ENCODE results near the gene PAIP2B.
A peak's percentile ranks its signal among the peaks of the same experiment; 100 is the strongest.

PAIP2B gene, protein sequence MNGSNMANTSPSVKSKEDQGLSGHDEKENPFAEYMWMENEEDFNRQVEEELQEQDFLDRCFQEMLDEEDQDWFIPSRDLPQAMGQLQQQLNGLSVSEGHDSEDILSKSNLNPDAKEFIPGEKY

DNA sequence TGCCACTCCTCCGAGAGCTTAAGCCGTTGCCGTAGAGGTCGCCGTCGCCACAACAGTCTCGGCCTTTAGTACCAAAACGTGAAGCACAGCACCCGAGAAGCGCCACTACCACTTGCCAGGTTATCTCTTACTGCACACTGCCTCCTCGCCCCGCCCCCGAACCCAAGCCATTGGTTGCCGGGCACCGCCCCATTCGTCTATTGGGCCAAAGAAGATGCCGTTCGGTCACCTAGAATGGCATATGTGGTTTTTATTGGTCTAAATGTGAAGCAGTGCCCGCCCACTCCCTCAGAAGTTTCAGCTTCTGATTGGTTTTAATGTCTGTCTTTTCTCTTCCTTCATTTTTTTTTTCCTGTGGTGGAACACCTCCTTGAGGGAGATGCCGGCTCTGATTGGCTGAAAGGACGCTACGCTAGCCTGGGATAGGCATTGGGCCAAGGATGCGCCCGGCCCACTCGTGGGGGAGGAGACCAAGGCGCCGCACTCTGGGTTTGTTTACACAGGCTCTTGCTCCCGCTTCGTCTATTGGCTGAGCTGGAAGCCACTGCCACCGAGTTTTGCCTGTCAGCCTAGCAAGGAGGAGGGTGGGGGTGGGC lies at the start of gene PAIP2B:
Gene PAIP2B, minus strand, starts transcription at position 139 of the 596 bp plus-strand sequence. CDS start 24,514 bp downstream, outside the sequence.
- Histone ChIP-seq H3K4me1 (ENCODE audit: control insufficient read depth, insufficient read depth, low read length) (no peaks in the 10 kb centered on the region), H3K9me3 (ENCODE audit: control insufficient read depth, insufficient read depth, low read length) (no peaks in the 10 kb centered on the region), H3K4me3 (ENCODE audit: low read depth, low read length) (peak within 1 kb of the TSS; percentile 96), H3K27me3 (ENCODE audit: control insufficient read depth, insufficient read depth, low read length) (no peaks in the 10 kb centered on the region), H3K36me3 (ENCODE audit: control insufficient read depth, insufficient read depth, low read length) (no peaks in the 10 kb centered on the region), H3K9ac (ENCODE audit: low read depth, low read length) (peak within 1 kb of the TSS; percentile 57)

DNA sequence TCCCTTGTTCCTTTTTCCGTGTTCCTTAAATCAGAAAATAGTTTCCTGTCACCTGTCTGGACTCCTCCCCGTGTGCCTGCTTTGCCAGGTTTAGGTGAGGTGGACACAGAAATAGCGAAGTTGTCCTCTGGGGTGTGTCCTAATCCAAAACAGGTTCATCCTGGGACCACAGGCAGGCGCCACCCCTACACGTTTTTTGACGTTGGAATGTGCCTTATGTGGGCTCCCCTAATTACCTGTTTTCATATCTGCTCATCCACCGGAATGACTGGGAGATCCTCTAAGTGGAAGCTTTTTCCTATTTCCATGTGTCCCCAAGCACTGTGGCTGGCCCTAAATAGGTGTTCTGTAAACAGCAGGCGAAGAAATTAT lies 49.0 kb upstream of the PAIP2B start:
- Histone ChIP-seq H3K36me3 (ENCODE audit: control insufficient read depth, insufficient read depth, low read length) (no peaks in the 10 kb centered on the region), H3K9me3 (ENCODE audit: control insufficient read depth, insufficient read depth, low read length) (no peaks in the 10 kb centered on the region), H3K4me3 (ENCODE audit: low read depth, low read length) (peak overlapping the region; percentile 35), H3K4me1 (ENCODE audit: control insufficient read depth, insufficient read depth, low read length) (peaks cover 20% of the 10 kb centered on the region), H3K27me3 (ENCODE audit: control insufficient read depth, insufficient read depth, low read length) (peaks cover 24% of the 10 kb centered on the region), H3K9ac (ENCODE audit: low read depth, low read length) (no peak overlapping the region)

DNA sequence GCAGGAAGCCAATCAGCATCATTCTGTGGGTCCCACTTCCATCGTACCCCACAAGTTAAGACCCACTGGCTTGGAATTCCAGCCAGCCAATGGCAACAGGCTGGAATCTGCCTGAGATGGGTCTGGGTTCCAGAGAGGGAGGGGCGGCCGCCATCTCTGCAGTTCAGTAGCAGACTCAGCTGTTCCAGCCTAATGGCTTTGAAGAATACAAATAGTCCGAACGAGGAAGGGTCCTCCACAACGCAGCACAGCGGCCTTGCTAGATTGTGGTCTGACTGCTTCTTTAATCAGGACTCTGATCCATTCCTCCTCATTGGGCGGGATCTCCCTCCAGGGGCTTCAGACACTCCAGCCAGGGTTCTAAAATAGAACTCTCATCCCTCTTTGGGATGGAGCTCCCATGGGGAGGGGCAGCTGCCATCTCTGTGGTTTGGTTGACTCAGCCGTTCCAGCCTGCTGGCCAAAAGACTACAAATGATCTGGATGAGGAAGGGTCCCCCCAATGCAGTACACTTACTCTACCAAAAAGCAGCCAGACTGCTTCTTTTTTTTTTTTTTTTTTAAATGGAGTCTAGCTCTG lies 42.7 kb upstream of the PAIP2B start:
- Histone ChIP-seq H3K4me3 (ENCODE audit: low read depth, low read length) (no peak overlapping the region), H3K27me3 (ENCODE audit: control insufficient read depth, insufficient read depth, low read length) (peaks cover 3% of the 10 kb centered on the region), H3K36me3 (ENCODE audit: control insufficient read depth, insufficient read depth, low read length) (no peaks in the 10 kb centered on the region), H3K9me3 (ENCODE audit: control insufficient read depth, insufficient read depth, low read length) (no peaks in the 10 kb centered on the region), H3K9ac (ENCODE audit: low read depth, low read length) (no peak overlapping the region), H3K4me1 (ENCODE audit: control insufficient read depth, insufficient read depth, low read length) (no peaks in the 10 kb centered on the region)

DNA sequence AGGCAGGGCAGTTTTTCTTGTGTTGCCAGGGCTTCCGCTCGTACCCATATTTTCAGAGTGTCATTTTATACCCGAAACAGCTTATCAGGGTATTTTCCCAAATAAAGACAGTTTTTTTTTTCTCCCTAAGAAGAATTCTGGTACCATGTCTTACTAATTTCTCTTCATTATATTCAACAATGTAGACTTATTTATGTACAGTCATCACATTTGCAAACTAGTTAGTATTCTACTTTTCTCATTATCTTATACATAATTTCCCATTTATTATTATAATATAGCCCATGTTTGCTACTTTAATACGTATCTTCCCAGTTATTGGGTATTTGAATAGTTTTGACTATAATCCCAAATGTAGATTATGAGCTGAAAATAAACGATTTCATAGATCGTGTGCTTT lies 36.5 kb upstream of the PAIP2B start:
- no peaks in the 10 kb centered on the region for H3K36me3 ChIP-seq (ENCODE audit: control insufficient read depth, insufficient read depth, low read length)
- no peaks in the 10 kb centered on the region for H3K9me3 ChIP-seq (ENCODE audit: control insufficient read depth, insufficient read depth, low read length)
- H3K4me1 ChIP-seq (ENCODE audit: control insufficient read depth, insufficient read depth, low read length): no peaks in the 10 kb centered on the region
- no peak overlapping the region for H3K9ac ChIP-seq (ENCODE audit: low read depth, low read length)
- no peaks in the 10 kb centered on the region for H3K27me3 ChIP-seq (ENCODE audit: control insufficient read depth, insufficient read depth, low read length)
- H3K4me3 ChIP-seq (ENCODE audit: low read depth, low read length): no peak overlapping the region

DNA sequence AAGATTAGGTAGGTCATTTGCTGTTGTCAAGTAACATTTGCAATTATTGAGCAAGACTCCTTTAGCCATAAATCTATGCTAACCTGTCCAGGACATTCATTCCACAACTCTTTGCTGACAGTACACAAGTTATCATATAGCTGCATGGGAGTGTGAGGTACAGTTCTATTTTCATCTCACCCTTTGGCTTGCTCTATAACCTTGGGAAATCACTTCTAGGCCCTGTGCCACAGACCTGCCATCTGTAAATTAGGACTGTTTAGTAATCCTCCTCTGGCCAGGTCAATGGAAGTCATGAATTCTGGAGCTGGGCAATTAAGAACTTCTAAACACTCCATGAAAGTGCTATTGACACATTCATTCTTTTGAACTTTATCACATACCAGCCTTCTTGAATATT lies 34.6 kb upstream of the PAIP2B start:
- H3K4me3 ChIP-seq (ENCODE audit: low read depth, low read length): no peak overlapping the region
- H3K4me1 ChIP-seq (ENCODE audit: control insufficient read depth, insufficient read depth, low read length): no peaks in the 10 kb centered on the region
- no peaks in the 10 kb centered on the region for H3K36me3 ChIP-seq (ENCODE audit: control insufficient read depth, insufficient read depth, low read length)
- H3K9me3 ChIP-seq (ENCODE audit: control insufficient read depth, insufficient read depth, low read length): no peaks in the 10 kb centered on the region
- H3K9ac ChIP-seq (ENCODE audit: low read depth, low read length): no peak overlapping the region
- H3K27me3 ChIP-seq (ENCODE audit: control insufficient read depth, insufficient read depth, low read length): no peaks in the 10 kb centered on the region

DNA sequence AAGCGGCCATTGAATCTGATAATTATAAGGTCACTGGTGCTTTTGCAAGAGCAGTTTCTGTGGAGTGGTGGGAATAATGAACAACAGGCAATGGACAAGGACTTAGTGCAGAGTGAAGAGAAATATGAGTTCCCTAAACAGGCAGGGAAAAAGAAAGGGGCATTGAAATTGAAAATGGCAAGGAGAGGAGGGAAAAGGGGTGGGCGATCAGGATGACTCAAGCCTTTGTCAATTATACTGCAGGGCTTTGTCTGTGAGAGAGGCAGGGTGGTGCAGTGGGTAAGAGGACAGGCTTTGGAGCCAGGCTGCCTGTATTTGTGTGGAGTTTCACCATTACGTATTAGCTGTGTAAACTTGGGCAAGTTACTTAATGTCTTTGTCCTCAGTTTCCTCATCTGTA lies 29.5 kb upstream of the PAIP2B start:
- no peaks in the 10 kb centered on the region for H3K36me3 ChIP-seq (ENCODE audit: control insufficient read depth, insufficient read depth, low read length)
- no peak overlapping the region for H3K4me3 ChIP-seq (ENCODE audit: low read depth, low read length)
- H3K27me3 ChIP-seq (ENCODE audit: control insufficient read depth, insufficient read depth, low read length): no peaks in the 10 kb centered on the region
- no peaks in the 10 kb centered on the region for H3K4me1 ChIP-seq (ENCODE audit: control insufficient read depth, insufficient read depth, low read length)
- H3K9ac ChIP-seq (ENCODE audit: low read depth, low read length): no peak overlapping the region
- no peaks in the 10 kb centered on the region for H3K9me3 ChIP-seq (ENCODE audit: control insufficient read depth, insufficient read depth, low read length)

DNA sequence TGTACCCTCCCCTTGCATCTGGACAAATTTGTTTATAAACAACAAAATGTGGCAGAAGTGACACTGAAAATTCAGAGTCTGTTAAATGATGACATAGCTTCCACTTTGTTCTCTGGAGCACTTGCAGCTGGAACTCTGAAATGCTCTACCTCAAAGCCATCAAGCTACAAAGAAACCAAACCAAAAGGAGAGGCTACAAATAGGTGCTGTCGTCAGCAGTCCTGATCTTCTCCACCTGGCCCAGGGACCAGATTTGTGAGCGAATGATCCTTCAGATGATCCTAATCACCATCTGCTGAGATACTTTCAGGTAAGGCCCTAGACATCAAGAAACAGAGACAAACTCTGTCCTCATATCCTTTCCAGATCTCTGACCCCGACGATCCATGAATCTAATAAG lies 27.9 kb upstream of the PAIP2B start:
- Histone ChIP-seq H3K9me3 (ENCODE audit: control insufficient read depth, insufficient read depth, low read length) (no peaks in the 10 kb centered on the region), H3K4me3 (ENCODE audit: low read depth, low read length) (no peak overlapping the region), H3K9ac (ENCODE audit: low read depth, low read length) (no peak overlapping the region), H3K4me1 (ENCODE audit: control insufficient read depth, insufficient read depth, low read length) (no peaks in the 10 kb centered on the region), H3K36me3 (ENCODE audit: control insufficient read depth, insufficient read depth, low read length) (no peaks in the 10 kb centered on the region), H3K27me3 (ENCODE audit: control insufficient read depth, insufficient read depth, low read length) (no peaks in the 10 kb centered on the region)

DNA sequence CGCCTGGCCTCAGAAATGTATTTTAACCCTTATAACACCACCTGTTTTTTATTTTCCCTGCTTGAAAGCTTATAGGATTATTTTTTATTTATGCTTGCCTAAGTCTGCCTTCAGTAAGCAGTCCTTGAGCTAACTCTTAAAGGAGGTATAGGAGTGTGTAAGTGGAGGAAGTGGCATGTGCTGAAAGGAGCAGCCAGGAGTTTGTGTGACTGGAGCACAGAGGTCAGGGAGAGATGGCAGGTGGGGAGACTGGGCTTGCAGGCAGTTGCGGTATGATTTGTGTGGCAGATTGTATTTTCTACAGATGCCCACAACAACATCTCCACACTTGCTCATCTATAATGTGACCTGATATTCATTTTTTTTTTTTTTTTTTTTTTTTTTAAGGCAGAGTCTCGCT lies 27.2 kb upstream of the PAIP2B start:
- Histone ChIP-seq H3K4me3 (ENCODE audit: low read depth, low read length) (no peak overlapping the region), H3K4me1 (ENCODE audit: control insufficient read depth, insufficient read depth, low read length) (no peaks in the 10 kb centered on the region), H3K36me3 (ENCODE audit: control insufficient read depth, insufficient read depth, low read length) (no peaks in the 10 kb centered on the region), H3K27me3 (ENCODE audit: control insufficient read depth, insufficient read depth, low read length) (no peaks in the 10 kb centered on the region), H3K9ac (ENCODE audit: low read depth, low read length) (no peak overlapping the region), H3K9me3 (ENCODE audit: control insufficient read depth, insufficient read depth, low read length) (no peaks in the 10 kb centered on the region)

DNA sequence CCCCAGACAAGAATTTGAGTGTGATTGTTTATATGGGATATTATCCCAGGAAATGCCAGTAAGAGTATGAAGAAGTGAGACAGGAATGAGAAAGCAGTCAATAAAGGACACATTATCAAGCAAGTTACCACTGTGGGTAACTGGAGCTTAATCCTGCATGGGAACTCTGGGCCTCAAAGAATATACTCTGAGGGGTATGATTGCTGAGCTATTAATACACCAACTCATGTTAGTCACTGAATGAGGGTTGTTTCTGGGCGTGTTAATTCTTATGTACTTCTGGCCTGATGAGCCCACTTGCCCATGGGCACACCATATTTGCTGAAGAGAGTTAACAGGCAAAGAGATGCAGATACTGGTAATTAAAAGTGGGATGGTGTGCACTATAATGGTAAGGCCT lies 26.6 kb upstream of the PAIP2B start:
- no peaks in the 10 kb centered on the region for H3K36me3 ChIP-seq (ENCODE audit: control insufficient read depth, insufficient read depth, low read length)
- H3K4me3 ChIP-seq (ENCODE audit: low read depth, low read length): no peak overlapping the region
- no peaks in the 10 kb centered on the region for H3K27me3 ChIP-seq (ENCODE audit: control insufficient read depth, insufficient read depth, low read length)
- H3K9me3 ChIP-seq (ENCODE audit: control insufficient read depth, insufficient read depth, low read length): no peaks in the 10 kb centered on the region
- no peaks in the 10 kb centered on the region for H3K4me1 ChIP-seq (ENCODE audit: control insufficient read depth, insufficient read depth, low read length)
- no peak overlapping the region for H3K9ac ChIP-seq (ENCODE audit: low read depth, low read length)

DNA sequence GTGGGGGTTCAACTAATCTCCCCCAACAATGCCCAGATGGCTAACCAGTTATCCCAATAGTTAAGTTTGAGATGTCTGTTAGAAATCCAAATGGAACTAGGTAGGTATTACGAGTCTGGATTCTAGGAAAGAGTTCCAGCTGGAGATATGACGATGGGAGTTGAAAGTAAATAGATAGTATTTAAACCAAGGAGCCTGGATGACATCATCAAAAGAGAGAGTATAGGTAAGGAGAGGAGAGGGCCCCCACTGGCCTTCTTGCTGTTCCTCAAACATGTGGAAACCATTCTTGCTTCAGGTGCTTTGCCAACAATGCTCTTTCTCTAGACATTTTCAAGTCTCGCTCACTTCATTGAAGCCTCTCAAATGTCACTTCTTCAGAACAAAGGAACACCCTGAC lies 26.0 kb upstream of the PAIP2B start:
- H3K9ac ChIP-seq (ENCODE audit: low read depth, low read length): no peak overlapping the region
- no peaks in the 10 kb centered on the region for H3K27me3 ChIP-seq (ENCODE audit: control insufficient read depth, insufficient read depth, low read length)
- no peak overlapping the region for H3K4me3 ChIP-seq (ENCODE audit: low read depth, low read length)
- no peaks in the 10 kb centered on the region for H3K9me3 ChIP-seq (ENCODE audit: control insufficient read depth, insufficient read depth, low read length)
- H3K4me1 ChIP-seq (ENCODE audit: control insufficient read depth, insufficient read depth, low read length): no peaks in the 10 kb centered on the region
- no peaks in the 10 kb centered on the region for H3K36me3 ChIP-seq (ENCODE audit: control insufficient read depth, insufficient read depth, low read length)

DNA sequence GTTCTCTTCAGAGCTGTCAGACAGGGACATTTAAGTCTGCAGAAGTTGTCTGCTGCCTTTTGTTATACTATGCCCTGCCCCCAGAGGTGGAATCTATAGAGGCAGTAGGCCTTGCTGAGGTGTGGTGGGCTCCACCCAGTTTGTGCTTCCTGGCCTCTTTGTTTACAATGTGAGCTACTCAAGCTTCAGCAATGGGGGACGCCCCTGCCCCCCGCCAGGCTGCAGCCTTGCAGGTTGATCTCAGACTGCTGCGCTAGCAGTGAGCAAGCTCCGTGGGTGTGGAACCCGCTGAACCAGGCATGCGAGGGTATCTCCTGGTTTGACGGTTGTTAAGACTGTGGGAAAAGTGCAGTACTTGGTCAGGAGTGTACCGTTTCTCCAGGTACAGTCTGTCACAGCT lies 24.0 kb upstream of the PAIP2B start:
- no peak overlapping the region for H3K9ac ChIP-seq (ENCODE audit: low read depth, low read length)

DNA sequence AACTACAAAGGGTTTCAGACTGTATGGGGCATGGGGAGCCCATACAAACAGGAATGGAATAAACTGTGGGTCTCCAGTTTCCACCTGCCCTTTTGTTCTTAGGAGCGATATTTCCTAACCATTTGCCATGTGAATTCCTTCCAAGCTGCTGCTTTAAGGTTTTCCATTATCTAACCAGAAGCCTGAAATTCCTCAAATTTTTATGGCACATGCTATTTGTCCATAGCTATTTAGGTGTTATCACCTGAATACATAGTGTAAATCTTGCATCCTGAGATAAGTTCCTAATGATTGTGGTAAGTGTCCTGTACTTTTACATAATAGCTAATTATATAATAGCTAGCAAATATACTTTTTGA lies 17.4 kb upstream of the PAIP2B start:
- H3K9ac ChIP-seq (ENCODE audit: low read depth, low read length): no peak overlapping the region
- H3K4me3 ChIP-seq (ENCODE audit: low read depth, low read length): no peak overlapping the region
- H3K36me3 ChIP-seq (ENCODE audit: control insufficient read depth, insufficient read depth, low read length): no peaks in the 10 kb centered on the region
- no peaks in the 10 kb centered on the region for H3K27me3 ChIP-seq (ENCODE audit: control insufficient read depth, insufficient read depth, low read length)
- H3K9me3 ChIP-seq (ENCODE audit: control insufficient read depth, insufficient read depth, low read length): no peaks in the 10 kb centered on the region
- H3K4me1 ChIP-seq (ENCODE audit: control insufficient read depth, insufficient read depth, low read length): no peaks in the 10 kb centered on the region

More for the DNA sequence above, 24.0 kb upstream of the PAIP2B start:
- Histone ChIP-seq H3K36me3 (ENCODE audit: control insufficient read depth, insufficient read depth, low read length) (no peaks in the 10 kb centered on the region), H3K4me3 (ENCODE audit: low read depth, low read length) (no peak overlapping the region), H3K27me3 (ENCODE audit: control insufficient read depth, insufficient read depth, low read length) (no peaks in the 10 kb centered on the region), H3K9me3 (ENCODE audit: control insufficient read depth, insufficient read depth, low read length) (no peaks in the 10 kb centered on the region), H3K4me1 (ENCODE audit: control insufficient read depth, insufficient read depth, low read length) (no peaks in the 10 kb centered on the region)
